ENCODE measurements around the gene MACROH2A2. TPM values are rescaled to one million over a fixed set of nuclear protein-coding genes. Genes with fewer than 3 reads are reported as not detected.

MACROH2A2 gene
- total RNA-seq, result 10 to 100 TPM; 15.1 to 22.1 TPM

DNA sequence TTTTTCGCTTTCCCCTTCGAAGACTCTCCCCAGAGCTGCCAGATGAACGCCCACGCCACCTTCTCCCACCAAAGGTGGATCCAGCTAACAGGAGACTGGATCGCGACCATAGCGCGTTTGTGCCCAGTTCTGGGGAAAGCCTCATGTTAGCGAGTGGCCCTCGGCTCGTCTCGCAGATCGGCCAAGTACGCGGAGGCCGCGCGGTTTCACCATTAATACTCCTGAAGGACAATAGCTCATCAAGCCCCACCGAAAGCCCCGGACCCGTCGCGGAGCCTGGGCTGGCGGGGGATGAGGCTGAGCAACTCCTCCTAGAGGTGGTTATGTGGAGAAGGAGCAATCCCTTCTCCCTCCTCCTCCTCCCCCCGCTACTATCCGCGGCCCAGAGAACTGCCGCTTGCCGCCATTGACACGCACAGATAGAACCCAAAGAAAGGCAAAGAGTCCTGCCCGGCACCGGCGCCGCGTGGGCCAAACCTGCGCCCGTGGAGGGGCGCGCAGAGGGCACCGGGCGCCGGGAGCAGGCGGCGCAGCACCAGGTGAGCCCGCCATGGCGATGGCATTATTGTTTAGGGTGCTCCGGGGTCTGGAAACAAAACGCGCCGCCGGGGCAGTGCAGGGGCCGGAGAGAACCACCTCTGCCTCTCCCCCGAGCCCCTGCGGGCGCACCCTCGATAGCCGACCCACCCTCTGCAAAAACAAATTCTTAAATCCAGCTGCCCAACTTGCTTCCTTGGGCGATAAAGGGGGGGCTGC is at the start of gene MACROH2A2:
TSS of gene MACROH2A2 (plus strand) at position 385 of the 756 bp plus-strand sequence. CDS start 22,813 bp downstream, outside the sequence.
- intact Hi-C loops (cut with DNase I), result no loop called here
- TF ChIP-seq, protein P1, sequence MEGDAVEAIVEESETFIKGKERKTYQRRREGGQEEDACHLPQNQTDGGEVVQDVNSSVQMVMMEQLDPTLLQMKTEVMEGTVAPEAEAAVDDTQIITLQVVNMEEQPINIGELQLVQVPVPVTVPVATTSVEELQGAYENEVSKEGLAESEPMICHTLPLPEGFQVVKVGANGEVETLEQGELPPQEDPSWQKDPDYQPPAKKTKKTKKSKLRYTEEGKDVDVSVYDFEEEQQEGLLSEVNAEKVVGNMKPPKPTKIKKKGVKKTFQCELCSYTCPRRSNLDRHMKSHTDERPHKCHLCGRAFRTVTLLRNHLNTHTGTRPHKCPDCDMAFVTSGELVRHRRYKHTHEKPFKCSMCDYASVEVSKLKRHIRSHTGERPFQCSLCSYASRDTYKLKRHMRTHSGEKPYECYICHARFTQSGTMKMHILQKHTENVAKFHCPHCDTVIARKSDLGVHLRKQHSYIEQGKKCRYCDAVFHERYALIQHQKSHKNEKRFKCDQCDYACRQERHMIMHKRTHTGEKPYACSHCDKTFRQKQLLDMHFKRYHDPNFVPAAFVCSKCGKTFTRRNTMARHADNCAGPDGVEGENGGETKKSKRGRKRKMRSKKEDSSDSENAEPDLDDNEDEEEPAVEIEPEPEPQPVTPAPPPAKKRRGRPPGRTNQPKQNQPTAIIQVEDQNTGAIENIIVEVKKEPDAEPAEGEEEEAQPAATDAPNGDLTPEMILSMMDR (IDR thresholded peaks at IDR 0.05), result peak; percentile 30
- Histone ChIP-seq H3K9me3 (no peaks in the 10 kb centered on the region), H3K4me3 (peak within 1 kb of the TSS; percentile 79), H3K4me1 (no peaks in the 10 kb centered on the region), H3K27ac (no peak within 1 kb of the TSS), H3K9ac (ENCODE audit: low read depth in 2 of 2, low read length in 2 of 2) (peak within 1 kb of the TSS; percentile 56 to 58), H3K36me3 (no peaks in the 10 kb centered on the region), H3K27me3 (no peaks in the 10 kb centered on the region)
- peak; percentile 76 for DNase-seq

DNA sequence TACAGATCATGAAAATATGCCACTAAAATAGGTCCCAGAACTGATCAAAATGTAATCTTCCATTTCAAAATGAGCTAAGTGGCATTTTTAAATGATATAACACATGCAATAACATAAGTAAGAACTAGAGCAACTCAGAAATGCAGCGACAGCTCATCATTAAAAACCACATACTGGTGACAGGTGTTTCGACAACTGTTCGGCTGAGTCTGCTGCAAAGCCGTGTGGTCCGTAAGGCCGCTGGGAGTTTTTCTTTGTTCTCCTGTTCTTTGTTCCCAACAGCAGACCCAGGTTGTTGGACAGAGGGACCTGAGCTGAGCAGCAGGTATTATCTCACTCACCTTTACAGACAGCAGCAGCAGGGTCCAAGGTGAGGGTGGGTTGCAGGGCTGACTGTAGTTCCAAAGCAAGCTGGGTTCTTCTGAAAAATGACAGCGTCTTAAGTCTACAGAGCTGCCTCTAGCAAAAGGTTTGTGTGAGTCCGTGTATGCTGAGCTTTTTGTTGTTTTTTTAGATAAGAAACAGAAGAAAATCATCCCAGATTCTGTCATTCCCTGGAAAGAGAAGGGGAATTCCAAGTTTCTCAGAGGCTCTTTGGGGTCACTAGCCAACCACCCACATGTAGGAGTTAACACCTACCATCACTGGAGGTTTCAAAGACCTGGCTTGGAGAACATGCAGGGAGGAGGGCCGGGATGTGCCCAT is 45.4 kb upstream of the MACROH2A2 start:
- Histone ChIP-seq H3K27ac (no peak overlapping the region), H3K4me1 (no peaks in the 10 kb centered on the region), H3K27me3 (no peaks in the 10 kb centered on the region), H3K4me3 (no peak overlapping the region), H3K9me3 (no peaks in the 10 kb centered on the region), H3K36me3 (no peaks in the 10 kb centered on the region), H3K9ac (ENCODE audit: low read depth in 2 of 2, low read length in 2 of 2) (no peak overlapping the region)
- TF ChIP-seq, protein P1 (IDR thresholded peaks at IDR 0.05), result no peak
- intact Hi-C loops (cut with DNase I), result no loop called here
- no peak for DNase-seq

DNA sequence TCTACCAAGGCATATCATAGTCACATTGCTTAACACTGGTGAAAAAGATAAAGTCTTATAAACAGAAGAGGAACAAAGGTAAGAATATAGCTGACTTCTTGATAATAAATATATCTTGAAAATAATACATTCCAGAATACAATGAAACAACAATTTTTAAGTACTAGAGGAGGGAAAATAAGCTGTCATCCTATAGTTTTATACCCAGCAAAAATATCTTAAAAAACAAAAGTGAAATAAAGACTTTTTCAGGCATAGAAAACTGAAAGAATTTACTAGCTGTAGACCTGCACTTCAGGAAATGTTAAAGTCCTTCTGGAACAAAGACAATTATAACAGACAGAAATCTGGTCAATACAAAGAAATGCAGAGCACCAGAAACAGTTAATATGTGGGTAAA is 21.4 kb upstream of the MACROH2A2 start:
- Histone ChIP-seq H3K4me3 (no peak overlapping the region), H3K36me3 (no peaks in the 10 kb centered on the region), H3K9me3 (no peaks in the 10 kb centered on the region), H3K27ac (no peak overlapping the region), H3K9ac (ENCODE audit: low read depth in 2 of 2, low read length in 2 of 2) (no peak overlapping the region), H3K27me3 (no peaks in the 10 kb centered on the region), H3K4me1 (no peaks in the 10 kb centered on the region)
- intact Hi-C loops (cut with DNase I), result no loop called here
- DNase-seq, result no peak
- TF ChIP-seq, protein P1 (IDR thresholded peaks at IDR 0.05), result no peak

DNA sequence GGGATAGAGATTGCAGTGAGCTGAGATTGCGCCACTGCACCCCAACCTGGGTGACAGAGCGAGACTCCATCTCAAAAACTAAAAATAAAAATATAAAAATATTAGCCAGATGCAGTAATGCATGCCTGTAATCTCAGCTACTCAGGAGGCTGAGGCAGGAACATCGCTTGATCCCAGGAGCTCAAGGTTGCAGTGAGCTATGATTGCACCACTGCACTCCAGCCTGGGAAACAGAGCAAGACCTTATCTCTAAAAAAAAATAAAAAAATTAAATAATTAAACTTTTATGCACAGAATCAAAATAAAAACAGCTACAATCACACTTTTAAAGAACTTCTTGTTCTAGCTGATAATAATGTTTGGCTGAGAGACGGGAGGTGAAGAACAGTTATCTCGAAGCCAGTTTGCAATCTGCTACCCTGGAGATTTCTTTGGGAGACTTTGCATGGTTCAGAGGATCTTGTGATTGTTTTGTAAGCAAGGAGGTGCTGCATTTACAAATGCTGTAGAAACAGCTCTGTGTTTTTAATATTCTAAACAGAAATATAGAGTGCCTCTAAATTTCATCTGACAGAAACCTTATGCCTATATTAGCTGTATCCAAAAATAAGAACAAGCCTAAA is 19.9 kb upstream of the MACROH2A2 start:
- Histone ChIP-seq H3K4me3 (no peak overlapping the region), H3K27me3 (no peaks in the 10 kb centered on the region), H3K9ac (ENCODE audit: low read depth in 2 of 2, low read length in 2 of 2) (no peak overlapping the region), H3K4me1 (no peaks in the 10 kb centered on the region), H3K27ac (no peak overlapping the region), H3K9me3 (no peaks in the 10 kb centered on the region), H3K36me3 (no peaks in the 10 kb centered on the region)
- DNase-seq, result no peak
- intact Hi-C loops (cut with DNase I), result no loop called here
- TF ChIP-seq, protein P1 (IDR thresholded peaks at IDR 0.05), result no peak

DNA sequence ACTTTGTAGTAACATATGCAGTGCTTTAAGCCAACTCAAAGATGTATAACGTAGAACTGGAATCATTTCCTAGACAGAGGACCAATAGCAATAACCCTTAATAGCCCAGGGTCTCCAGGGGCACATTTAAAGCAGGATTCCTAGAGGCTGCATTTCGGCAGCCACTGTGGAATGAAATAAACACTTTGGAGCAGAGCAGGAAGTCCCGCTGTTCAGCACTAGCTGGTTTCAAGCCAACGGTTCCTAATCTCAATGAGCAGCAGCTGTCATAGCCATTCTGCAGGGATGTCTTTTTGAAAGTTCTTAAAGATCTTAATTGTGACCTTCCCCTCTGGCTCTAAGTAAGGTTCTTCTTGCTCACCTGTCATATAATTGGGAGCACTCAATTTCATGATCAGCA is 18.4 kb upstream of the MACROH2A2 start:
- H3K4me1 ChIP-seq, result no peaks in the 10 kb centered on the region
- H3K4me3 ChIP-seq, result no peak overlapping the region
- H3K27me3 ChIP-seq, result no peaks in the 10 kb centered on the region
- intact Hi-C loops (cut with DNase I), result no loop called here
- TF ChIP-seq, protein P1 (IDR thresholded peaks at IDR 0.05), result no peak
- no peak overlapping the region for H3K27ac ChIP-seq
- H3K36me3 ChIP-seq, result no peaks in the 10 kb centered on the region
- H3K9me3 ChIP-seq, result no peaks in the 10 kb centered on the region
- DNase-seq, result no peak
- H3K9ac ChIP-seq (ENCODE audit: low read depth in 2 of 2, low read length in 2 of 2), result no peak overlapping the region

Measured in colonic mucosa (tissue), 4 donors.